Immature natural killer cell (primary cell): ENCODE results near the gene LIMK2. TPM values are rescaled to one million over a fixed set of nuclear protein-coding genes. Genes with fewer than 3 reads are reported as not detected.
A peak's percentile ranks its signal among the peaks of the same experiment; 100 is the strongest.
"Not testable (repeated sequence)": the region's sequence is repeated elsewhere in the genome, so short reads cannot be mapped to it uniquely, and the experiment has no call there.

Source experiments
- DNase-seq, 3 donors: peaks; one replicate each; pipeline ENCODE4 v3.0.0; 2022; ENCODE audit warnings: mixed read lengths in 1 of 3
- H3K27ac Mint-ChIP-seq, 6 donors: one replicate each; pipeline ENCODE4 v1.8.0; 2020; ENCODE audit warnings: mixed read lengths in 6 of 6, mild to moderate bottlenecking in 5 of 6, inconsistent platforms in 4 of 6, moderate library complexity in 3 of 6
- H3K27me3 Mint-ChIP-seq, 3 donors: one replicate each; pipeline ENCODE4 v1.8.0; 2020 to 2021; ENCODE audit warnings: low read depth in 3 of 3, mild to moderate bottlenecking in 3 of 3, mixed read lengths in 3 of 3, moderate library complexity in 3 of 3, inconsistent platforms in 1 of 3
- H3K36me3 Mint-ChIP-seq, 3 donors: one replicate each; pipeline ENCODE4 v1.8.0; 2020; ENCODE audit warnings: mixed read lengths in 3 of 3, inconsistent platforms in 2 of 3, mild to moderate bottlenecking in 2 of 3
- H3K4me1 Mint-ChIP-seq, 2 donors: one replicate each; pipeline ENCODE4 v1.8.0; 2020; ENCODE audit warnings: inconsistent platforms in 2 of 2, mild to moderate bottlenecking in 2 of 2, mixed read lengths in 2 of 2, moderate library complexity in 1 of 2
- H3K4me3 Mint-ChIP-seq, 5 donors: one replicate each; pipeline ENCODE4 v1.8.0; 2020; ENCODE audit warnings: mild to moderate bottlenecking in 5 of 5, mixed read lengths in 5 of 5, inconsistent platforms in 3 of 5, moderate library complexity in 3 of 5
- H3K9me3 Mint-ChIP-seq, 6 donors: one replicate each; pipeline ENCODE4 v1.8.0; 2020; ENCODE audit warnings: mild to moderate bottlenecking in 6 of 6, mixed read lengths in 6 of 6, inconsistent platforms in 4 of 6, moderate library complexity in 3 of 6
- polyA plus RNA-seq, 3 donors: library from polyadenylated mRNA; unstranded; fragments of 300-500 nt; fragmentation: Illumina TruSeq; gene quantifications; one replicate each; pipeline ENCODE4 v1.2.3, GENCODE V29; 2021

Gene LIMK2
- polyA plus RNA-seq, result 10 to 100 TPM in 1 of 3 donors, 1 to 10 TPM in 2; 4.0 to 12.9 (median 6.2) TPM

DNA sequence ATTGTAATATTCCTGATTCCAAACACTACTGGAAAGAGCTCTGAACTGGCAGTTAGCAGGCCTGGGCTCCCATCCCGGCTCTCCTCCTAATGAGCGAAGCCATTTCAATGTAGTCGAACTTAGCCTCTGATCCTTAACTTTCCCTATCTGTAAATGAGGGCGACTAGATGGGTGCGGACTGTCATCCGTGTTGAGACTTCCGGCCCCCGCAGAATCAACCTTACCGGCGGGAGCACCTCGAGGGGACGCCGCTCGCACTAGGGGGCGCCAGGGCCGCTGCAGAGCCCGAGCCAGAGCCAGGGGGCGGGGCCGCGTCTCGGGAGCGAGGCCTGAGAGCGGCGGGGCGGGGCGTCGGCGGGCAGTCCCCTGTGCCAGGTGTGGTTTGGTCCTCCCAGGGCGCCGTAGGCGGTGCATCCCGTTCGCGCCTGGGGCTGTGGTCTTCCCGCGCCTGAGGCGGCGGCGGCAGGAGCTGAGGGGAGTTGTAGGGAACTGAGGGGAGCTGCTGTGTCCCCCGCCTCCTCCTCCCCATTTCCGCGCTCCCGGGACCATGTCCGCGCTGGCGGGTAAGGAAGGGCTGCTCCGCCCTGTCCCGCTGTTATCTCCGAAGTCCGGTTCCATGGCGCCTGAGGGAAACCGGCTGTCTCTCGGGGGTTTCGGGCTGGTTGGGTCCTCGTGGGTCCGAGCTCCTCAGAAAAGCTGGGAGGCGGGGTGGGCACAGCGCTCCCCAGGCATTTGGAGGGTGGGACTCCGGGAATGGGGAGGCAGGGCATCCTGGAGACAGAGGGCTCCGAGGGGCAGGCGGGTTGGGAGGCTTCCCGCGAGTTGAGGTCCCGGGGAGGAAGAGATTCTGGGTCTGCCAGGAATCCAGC lies at the start of gene LIMK2:
LIMK2 (plus strand) TSS at position 437 of the 869 bp plus-strand sequence; CDS start at position 548, 111 bp downstream.
- no peaks in the 10 kb centered on the region for H3K9me3 Mint-ChIP-seq

GRCh38 chr22:31170971-31171370 lies 41.1 kb upstream of the LIMK2 start:
- Mint-ChIP-seq H3K4me3 (no peak overlapping the region), H3K27ac (no peak overlapping the region), H3K9me3 (no peaks in the 10 kb centered on the region), H3K4me1 (peaks cover 19 to 39% of the 10 kb centered on the region in 2 donors), H3K27me3 (no peaks in the 10 kb centered on the region), H3K36me3 (peaks cover 9 to 11% (median 10%) of the 10 kb centered on the region in 3 donors)
- no peak for DNase-seq

More for the DNA sequence above, at the start of gene LIMK2:
- peak within 1 kb of the TSS; percentile 85 to 91 (median 89) for H3K4me3 Mint-ChIP-seq
- H3K36me3 Mint-ChIP-seq, result no peaks in the 10 kb centered on the region
- peak within 1 kb of the TSS; percentile 88 to 96 (median 92) for H3K27ac Mint-ChIP-seq
- peaks cover 35 to 36% of the 10 kb centered on the region in 2 donors for H3K4me1 Mint-ChIP-seq
- peak; percentile 93 to 95 (median 94) for DNase-seq
- H3K27me3 Mint-ChIP-seq, result peaks cover 0 to 7% (median 2%) of the 10 kb centered on the region in 3 donors

DNA sequence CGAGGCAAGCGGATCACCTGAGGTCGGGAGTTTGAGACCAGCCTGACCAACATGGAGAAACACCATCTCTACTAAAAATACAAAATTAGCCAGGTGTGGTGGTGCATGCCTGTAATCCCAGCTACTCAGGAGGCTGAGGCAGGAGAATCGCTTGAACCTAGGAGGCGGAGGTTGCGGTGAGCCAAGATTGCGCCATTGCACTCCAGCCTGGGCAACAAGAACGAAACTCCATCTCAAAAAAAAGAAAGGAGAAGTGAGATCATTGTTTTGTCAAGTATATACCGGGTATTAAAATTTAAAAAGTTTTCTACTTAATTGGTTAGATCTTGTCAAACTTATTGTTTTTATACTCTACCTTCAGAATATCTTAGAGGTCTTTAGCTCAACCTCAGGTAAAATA lies 40.4 kb upstream of the LIMK2 start:
- Mint-ChIP-seq H3K4me1 (peaks cover 18 to 39% of the 10 kb centered on the region in 2 donors), H3K36me3 (peaks cover 9 to 13% (median 12%) of the 10 kb centered on the region in 3 donors)
- H3K27me3 Mint-ChIP-seq, H3K27ac Mint-ChIP-seq, H3K4me3 Mint-ChIP-seq, DNase-seq, H3K9me3 Mint-ChIP-seq: not testable (repeated sequence)

DNA sequence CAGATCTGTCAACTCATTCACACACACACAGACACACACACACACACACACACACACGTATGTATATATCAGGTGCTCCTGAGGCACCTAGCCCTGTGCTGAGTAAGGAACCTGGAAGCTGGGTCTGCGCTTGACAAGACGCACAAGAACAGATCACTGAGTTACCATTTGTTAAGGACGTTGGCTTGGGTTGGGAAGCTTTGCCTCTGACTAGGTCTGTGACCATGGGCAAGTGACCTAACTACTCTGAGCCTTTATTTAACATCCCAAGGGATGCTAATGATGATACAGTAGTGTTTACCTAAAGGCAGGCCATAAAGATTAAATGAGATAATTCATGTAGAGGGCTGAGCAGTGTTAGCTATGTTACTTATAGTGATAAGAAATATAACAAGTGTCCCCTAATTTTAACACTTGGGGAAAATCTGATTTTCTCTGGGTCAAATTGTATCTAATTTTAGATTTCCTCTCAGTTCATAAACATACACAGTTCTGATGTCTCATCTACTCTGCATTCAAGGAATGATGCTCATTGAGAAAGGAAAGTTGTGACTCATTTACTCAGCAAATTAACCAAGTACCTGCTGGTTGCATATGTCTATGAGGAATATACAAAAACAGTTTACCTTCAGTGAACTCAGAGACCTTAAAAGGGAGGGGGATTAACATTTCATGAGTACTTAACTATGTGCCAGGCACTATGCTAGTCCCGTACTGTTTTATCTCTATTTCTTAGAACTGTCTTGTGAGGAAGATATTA lies 38.5 kb upstream of the LIMK2 start:
- peaks cover 17 to 38% of the 10 kb centered on the region in 2 donors for H3K4me1 Mint-ChIP-seq
- H3K27ac Mint-ChIP-seq, result peak overlapping the region in 2 of 6 donors; percentile 34 to 35
- H3K4me3 Mint-ChIP-seq, result no peak overlapping the region
- H3K9me3 Mint-ChIP-seq, result no peaks in the 10 kb centered on the region
- DNase-seq, result no peak
- peaks cover under 1 to 10% (median 8%) of the 10 kb centered on the region in 3 donors for H3K36me3 Mint-ChIP-seq
- H3K27me3 Mint-ChIP-seq, result no peaks in the 10 kb centered on the region

DNA sequence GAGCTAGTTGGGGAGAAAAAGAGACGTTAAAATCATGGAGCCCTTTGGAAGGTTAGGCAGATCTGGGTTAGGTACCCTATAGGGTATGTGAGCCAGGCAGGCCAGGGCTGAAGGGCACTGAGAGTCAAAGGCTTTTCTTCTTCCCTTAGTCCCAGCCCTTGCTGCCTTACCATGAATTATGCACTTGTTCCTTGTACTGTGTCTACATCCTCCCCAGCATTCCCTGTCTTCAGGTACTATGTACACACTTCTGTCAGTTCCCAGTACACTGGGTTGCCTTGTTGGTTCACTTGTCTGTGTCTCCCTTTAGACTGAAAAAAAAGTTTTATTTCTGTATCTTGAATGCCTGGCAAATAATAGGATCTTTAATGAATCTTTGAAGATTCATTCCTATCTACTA lies 35.2 kb upstream of the LIMK2 start:
- Mint-ChIP-seq H3K36me3 (peaks cover 4 to 20% (median 13%) of the 10 kb centered on the region in 3 donors), H3K27me3 (no peaks in the 10 kb centered on the region), H3K4me3 (no peak overlapping the region), H3K27ac (no peak overlapping the region), H3K4me1 (peaks cover 15 to 42% of the 10 kb centered on the region in 2 donors), H3K9me3 (no peaks in the 10 kb centered on the region)
- no peak for DNase-seq

GRCh38 chr22:31177420-31178162 lies 34.5 kb upstream of the LIMK2 start:
- Mint-ChIP-seq H3K27ac (peak overlapping the region in 1 of 6 donors; percentile 23), H3K27me3 (no peaks in the 10 kb centered on the region), H3K36me3 (peaks cover 4 to 20% (median 13%) of the 10 kb centered on the region in 3 donors), H3K4me1 (peaks cover 15 to 42% of the 10 kb centered on the region in 2 donors), H3K9me3 (no peaks in the 10 kb centered on the region), H3K4me3 (no peak overlapping the region)
- DNase-seq, result no peak

- peaks cover 4 to 20% (median 10%) of the 10 kb centered on the region in 3 donors for H3K36me3 Mint-ChIP-seq
- H3K9me3 Mint-ChIP-seq, result no peaks in the 10 kb centered on the region
- no peaks in the 10 kb centered on the region for H3K27me3 Mint-ChIP-seq
- H3K27ac Mint-ChIP-seq, result peak overlapping the region in 1 of 6 donors; percentile 23
- peaks cover 7 to 30% of the 10 kb centered on the region in 2 donors for H3K4me1 Mint-ChIP-seq
- H3K4me3 Mint-ChIP-seq, result no peak overlapping the region
- no peak for DNase-seq
Observed at GRCh38 chr22:31178859-31179258, 33.2 kb upstream of the LIMK2 start.

- peaks cover 4 to 20% (median 10%) of the 10 kb centered on the region in 3 donors for H3K36me3 Mint-ChIP-seq
- no peaks in the 10 kb centered on the region for H3K27me3 Mint-ChIP-seq
- H3K9me3 Mint-ChIP-seq, result no peaks in the 10 kb centered on the region
- no peak for DNase-seq
- peaks cover 6 to 27% of the 10 kb centered on the region in 2 donors for H3K4me1 Mint-ChIP-seq
- H3K27ac Mint-ChIP-seq, result peak overlapping the region in 2 of 6 donors; percentile 22 to 23
- no peak overlapping the region for H3K4me3 Mint-ChIP-seq
Observed at GRCh38 chr22:31179345-31179744, 32.8 kb upstream of the LIMK2 start.

DNA sequence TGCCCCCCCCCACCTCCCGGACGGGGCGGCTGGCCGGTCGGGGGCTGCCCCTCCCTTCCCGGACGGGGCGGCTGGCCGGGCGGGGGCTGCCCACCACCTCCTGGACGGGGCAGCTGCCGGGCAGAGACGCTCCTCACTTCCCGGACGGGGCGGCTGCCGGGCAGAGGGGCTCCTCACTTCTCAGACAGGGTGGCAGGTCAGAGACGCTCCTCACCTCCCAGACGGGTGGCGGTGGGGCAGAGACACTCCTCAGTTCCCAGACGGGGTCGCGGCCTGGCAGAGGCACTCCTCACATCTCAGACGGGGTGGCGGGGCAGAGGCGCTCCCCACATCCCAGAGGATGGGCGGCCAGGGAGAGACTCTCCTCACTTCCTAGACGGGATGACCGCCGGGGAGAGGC lies 28.1 kb upstream of the LIMK2 start:
- H3K36me3 Mint-ChIP-seq, result peaks cover 4 to 19% (median 9%) of the 10 kb centered on the region in 3 donors
- no peaks in the 10 kb centered on the region for H3K27me3 Mint-ChIP-seq
- peaks cover 5 to 19% of the 10 kb centered on the region in 2 donors for H3K4me1 Mint-ChIP-seq
- no peak for DNase-seq
- no peak overlapping the region for H3K4me3 Mint-ChIP-seq
- H3K27ac Mint-ChIP-seq, result no peak overlapping the region
- no peaks in the 10 kb centered on the region for H3K9me3 Mint-ChIP-seq

GRCh38 chr22:31185056-31185455 lies 27.0 kb upstream of the LIMK2 start:
- Mint-ChIP-seq H3K4me1 (peaks cover 2 to 17% of the 10 kb centered on the region in 2 donors), H3K4me3 (no peak overlapping the region), H3K9me3 (no peaks in the 10 kb centered on the region), H3K36me3 (peaks cover 4 to 19% (median 9%) of the 10 kb centered on the region in 3 donors), H3K27ac (no peak overlapping the region), H3K27me3 (no peaks in the 10 kb centered on the region)
- no peak for DNase-seq

GRCh38 chr22:31187627-31188026 lies 24.5 kb upstream of the LIMK2 start:
- no peaks in the 10 kb centered on the region for H3K27me3 Mint-ChIP-seq
- DNase-seq, result no peak
- H3K4me1 Mint-ChIP-seq, result peaks cover 2 to 16% of the 10 kb centered on the region in 2 donors
- H3K9me3 Mint-ChIP-seq, result no peaks in the 10 kb centered on the region
- no peak overlapping the region for H3K4me3 Mint-ChIP-seq
- H3K27ac Mint-ChIP-seq, result no peak overlapping the region
- peaks cover 3 to 17% (median 10%) of the 10 kb centered on the region in 3 donors for H3K36me3 Mint-ChIP-seq

DNA sequence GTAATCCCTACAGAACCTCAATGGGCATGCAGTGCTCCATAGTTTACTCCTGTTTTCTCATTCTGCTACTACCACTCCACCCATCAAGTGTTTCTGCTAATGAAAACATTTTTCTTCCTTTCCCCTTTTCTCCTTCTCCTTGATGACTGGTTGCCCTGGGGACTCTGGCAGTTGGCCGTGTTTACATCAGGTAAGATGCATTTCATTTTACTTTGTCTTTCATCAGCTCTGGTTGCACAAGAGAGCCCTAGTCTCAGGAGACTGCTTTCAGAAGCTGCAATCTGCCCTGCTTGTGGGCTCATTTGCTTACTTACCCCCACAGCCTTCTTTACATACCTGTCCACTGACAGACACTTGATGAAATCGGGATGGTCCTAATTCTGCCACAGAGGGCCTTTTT lies 19.6 kb upstream of the LIMK2 start:
- no peak for DNase-seq
- H3K27ac Mint-ChIP-seq, result peak overlapping the region in 1 of 6 donors; percentile 46
- peaks cover 0 to 12% of the 10 kb centered on the region in 2 donors for H3K4me1 Mint-ChIP-seq
- H3K36me3 Mint-ChIP-seq, result peaks cover 13 to 38% (median 18%) of the 10 kb centered on the region in 3 donors
- H3K4me3 Mint-ChIP-seq, result no peak overlapping the region
- H3K27me3 Mint-ChIP-seq, result no peaks in the 10 kb centered on the region
- H3K9me3 Mint-ChIP-seq, result no peaks in the 10 kb centered on the region

- Mint-ChIP-seq H3K27me3 (no peaks in the 10 kb centered on the region), H3K9me3 (no peaks in the 10 kb centered on the region), H3K27ac (no peak overlapping the region), H3K4me3 (no peak overlapping the region), H3K36me3 (peaks cover 12 to 35% (median 13%) of the 10 kb centered on the region in 3 donors), H3K4me1 (peaks cover 0 to 6% of the 10 kb centered on the region in 2 donors)
- no peak for DNase-seq
Observed at GRCh38 chr22:31193092-31193491, 19.0 kb upstream of the LIMK2 start.
